ENCODE measurements around the gene C2CD3. TPM values are rescaled to one million over a fixed set of nuclear protein-coding genes. Genes with fewer than 3 reads are reported as not detected.

The C2CD3 gene
- total RNA-seq, 1 donor from 2014 or later: 25.2 TPM

DNA sequence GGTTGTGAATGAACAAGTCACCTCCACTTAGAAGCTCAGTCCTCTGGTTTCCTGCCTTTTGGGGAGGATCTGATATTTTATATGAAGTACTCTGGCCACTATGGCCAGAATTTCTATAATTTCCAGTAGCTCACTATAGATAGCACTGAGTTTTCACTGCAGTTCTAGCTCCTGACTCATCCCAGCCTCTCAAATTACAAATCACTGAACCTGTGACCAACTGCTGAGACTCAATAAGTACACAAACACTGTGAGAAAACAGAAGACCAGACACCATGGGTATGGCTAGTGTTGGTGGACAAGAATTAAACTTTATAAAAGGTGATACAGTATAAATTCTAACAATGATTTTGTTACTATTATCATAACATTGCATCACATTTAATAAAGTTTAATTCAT is 114.9 kb downstream of the C2CD3 start:
- Mint-ChIP-seq H3K4me1 (ENCODE audit: unreplicated experiment) (peaks cover 23% of the 10 kb centered on the region), H3K4me3 (ENCODE audit: unreplicated experiment) (no peak overlapping the region), H3K9me3 (ENCODE audit: unreplicated experiment) (peaks cover 4% of the 10 kb centered on the region), H3K27ac (ENCODE audit: unreplicated experiment) (peak overlapping the region; percentile 25), H3K27me3 (ENCODE audit: unreplicated experiment) (no peaks in the 10 kb centered on the region), H3K36me3 (ENCODE audit: unreplicated experiment) (peaks cover 25% of the 10 kb centered on the region)
- TF ChIP-seq, protein P1, sequence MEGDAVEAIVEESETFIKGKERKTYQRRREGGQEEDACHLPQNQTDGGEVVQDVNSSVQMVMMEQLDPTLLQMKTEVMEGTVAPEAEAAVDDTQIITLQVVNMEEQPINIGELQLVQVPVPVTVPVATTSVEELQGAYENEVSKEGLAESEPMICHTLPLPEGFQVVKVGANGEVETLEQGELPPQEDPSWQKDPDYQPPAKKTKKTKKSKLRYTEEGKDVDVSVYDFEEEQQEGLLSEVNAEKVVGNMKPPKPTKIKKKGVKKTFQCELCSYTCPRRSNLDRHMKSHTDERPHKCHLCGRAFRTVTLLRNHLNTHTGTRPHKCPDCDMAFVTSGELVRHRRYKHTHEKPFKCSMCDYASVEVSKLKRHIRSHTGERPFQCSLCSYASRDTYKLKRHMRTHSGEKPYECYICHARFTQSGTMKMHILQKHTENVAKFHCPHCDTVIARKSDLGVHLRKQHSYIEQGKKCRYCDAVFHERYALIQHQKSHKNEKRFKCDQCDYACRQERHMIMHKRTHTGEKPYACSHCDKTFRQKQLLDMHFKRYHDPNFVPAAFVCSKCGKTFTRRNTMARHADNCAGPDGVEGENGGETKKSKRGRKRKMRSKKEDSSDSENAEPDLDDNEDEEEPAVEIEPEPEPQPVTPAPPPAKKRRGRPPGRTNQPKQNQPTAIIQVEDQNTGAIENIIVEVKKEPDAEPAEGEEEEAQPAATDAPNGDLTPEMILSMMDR (IDR thresholded peaks at IDR 0.05): no peak
- no peak for DNase-seq (ENCODE audit: extremely low spot score, unreplicated experiment)

DNA sequence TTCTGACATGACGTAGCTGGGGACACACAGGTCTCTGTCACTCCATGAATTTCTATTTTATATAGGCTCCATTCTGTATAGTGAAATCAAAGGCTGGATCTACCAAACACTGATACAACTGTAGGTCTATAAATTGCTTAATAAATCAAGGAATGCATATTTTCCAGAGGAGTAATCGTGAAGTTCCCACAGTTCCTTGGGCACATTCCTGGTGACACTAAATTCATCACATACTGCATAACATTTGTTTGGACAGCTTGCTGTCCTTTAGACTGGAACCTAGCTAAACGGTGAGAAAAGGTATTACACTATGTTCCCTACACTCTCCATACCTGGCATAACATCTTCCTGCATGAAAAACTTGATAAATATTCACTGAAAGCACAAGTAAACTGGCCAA is 120.3 kb downstream of the C2CD3 start:
- no peak overlapping the region for H3K27ac Mint-ChIP-seq (ENCODE audit: unreplicated experiment)
- H3K36me3 Mint-ChIP-seq (ENCODE audit: unreplicated experiment): peaks cover 15% of the 10 kb centered on the region
- peaks cover 6% of the 10 kb centered on the region for H3K4me1 Mint-ChIP-seq (ENCODE audit: unreplicated experiment)
- H3K9me3 Mint-ChIP-seq (ENCODE audit: unreplicated experiment): no peaks in the 10 kb centered on the region
- H3K27me3 Mint-ChIP-seq (ENCODE audit: unreplicated experiment): no peaks in the 10 kb centered on the region
- H3K4me3 Mint-ChIP-seq (ENCODE audit: unreplicated experiment): no peak overlapping the region
- no peak for DNase-seq (ENCODE audit: extremely low spot score, unreplicated experiment)
- TF ChIP-seq, protein P1 (IDR thresholded peaks at IDR 0.05): no peak

DNA sequence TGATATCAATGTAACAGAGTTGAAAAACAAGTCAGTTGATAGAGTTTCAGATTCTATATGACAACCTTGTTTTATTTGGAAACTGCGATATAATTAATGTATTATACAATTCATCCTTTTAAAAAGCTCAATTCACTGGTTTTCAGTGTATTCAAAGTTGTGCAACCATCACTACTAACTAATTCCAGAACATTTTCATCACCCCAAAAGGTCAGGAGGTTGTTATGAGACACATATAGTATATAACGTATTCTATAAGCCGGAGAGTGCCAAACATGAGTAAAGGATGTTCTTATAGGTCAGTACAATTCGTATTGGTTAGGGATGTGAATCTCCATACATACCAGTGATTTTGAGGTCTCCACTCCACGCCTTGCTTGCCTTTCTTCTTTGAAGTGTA is 121.8 kb downstream of the C2CD3 start:
- Mint-ChIP-seq H3K4me1 (ENCODE audit: unreplicated experiment) (no peaks in the 10 kb centered on the region), H3K36me3 (ENCODE audit: unreplicated experiment) (peaks cover 18% of the 10 kb centered on the region)
- TF ChIP-seq, protein P1 (IDR thresholded peaks at IDR 0.05): no peak

DNA sequence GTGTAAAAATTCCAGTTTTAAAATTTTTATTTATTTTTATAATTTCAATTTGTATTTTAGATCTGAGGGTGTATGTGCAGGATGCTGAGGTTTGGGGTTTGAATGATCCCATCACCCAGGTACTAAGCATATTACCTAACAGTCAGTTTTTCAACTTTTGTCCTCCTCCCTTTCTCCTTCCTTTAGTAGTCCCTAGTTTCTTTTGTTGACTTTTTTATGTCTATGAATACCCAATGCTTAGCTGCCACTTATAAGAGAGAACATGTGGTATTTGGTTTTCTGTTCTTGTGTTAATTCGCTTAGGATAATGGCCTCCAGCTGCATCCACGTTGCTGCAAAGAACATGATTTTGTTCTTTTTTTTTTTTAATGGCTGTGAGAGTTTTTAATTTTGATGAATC is 126.3 kb downstream of the C2CD3 start:
- H3K4me1 Mint-ChIP-seq (ENCODE audit: unreplicated experiment): no peaks in the 10 kb centered on the region
- TF ChIP-seq, protein P1 (IDR thresholded peaks at IDR 0.05): no peak
- H3K27ac Mint-ChIP-seq (ENCODE audit: unreplicated experiment): no peak overlapping the region
- no peak for DNase-seq (ENCODE audit: extremely low spot score, unreplicated experiment)
- no peaks in the 10 kb centered on the region for H3K27me3 Mint-ChIP-seq (ENCODE audit: unreplicated experiment)
- H3K4me3 Mint-ChIP-seq (ENCODE audit: unreplicated experiment): no peak overlapping the region
- H3K9me3 Mint-ChIP-seq (ENCODE audit: unreplicated experiment): no peaks in the 10 kb centered on the region
- H3K36me3 Mint-ChIP-seq (ENCODE audit: unreplicated experiment): peaks cover 20% of the 10 kb centered on the region

More for the DNA sequence above, 121.8 kb downstream of the C2CD3 start:
- Mint-ChIP-seq H3K27me3 (ENCODE audit: unreplicated experiment) (no peaks in the 10 kb centered on the region), H3K27ac (ENCODE audit: unreplicated experiment) (no peak overlapping the region), H3K9me3 (ENCODE audit: unreplicated experiment) (no peaks in the 10 kb centered on the region), H3K4me3 (ENCODE audit: unreplicated experiment) (no peak overlapping the region)
- no peak for DNase-seq (ENCODE audit: extremely low spot score, unreplicated experiment)

DNA sequence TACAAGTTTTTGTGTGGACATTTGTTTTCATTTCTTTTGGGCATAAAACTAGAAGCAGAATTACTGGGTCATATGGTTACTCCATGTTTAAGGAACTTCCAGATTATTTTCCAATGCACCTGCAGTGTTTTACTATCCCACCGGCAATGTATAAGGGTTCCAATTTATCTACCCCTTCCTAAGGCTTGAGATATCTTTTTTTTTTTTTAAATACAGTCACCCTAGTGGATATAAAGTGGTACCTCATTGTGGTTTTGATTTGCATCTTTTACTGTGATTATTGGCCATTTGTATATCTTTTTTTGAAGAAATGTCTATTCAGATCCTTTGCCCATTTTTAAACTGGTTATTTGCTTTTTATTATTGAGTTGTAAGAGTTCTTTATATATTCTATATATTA is 127.4 kb downstream of the C2CD3 start:
- TF ChIP-seq, protein P1 (IDR thresholded peaks at IDR 0.05): no peak
- no peaks in the 10 kb centered on the region for H3K27me3 Mint-ChIP-seq (ENCODE audit: unreplicated experiment)

More for the DNA sequence above, 127.4 kb downstream of the C2CD3 start:
- Mint-ChIP-seq H3K4me3 (ENCODE audit: unreplicated experiment) (no peak overlapping the region), H3K4me1 (ENCODE audit: unreplicated experiment) (no peaks in the 10 kb centered on the region), H3K36me3 (ENCODE audit: unreplicated experiment) (peaks cover 21% of the 10 kb centered on the region), H3K9me3 (ENCODE audit: unreplicated experiment) (no peaks in the 10 kb centered on the region), H3K27ac (ENCODE audit: unreplicated experiment) (no peak overlapping the region)
- no peak for DNase-seq (ENCODE audit: extremely low spot score, unreplicated experiment)

Measured in osteocyte (in vitro differentiated cells).